ENCODE measurements around the gene EFCAB6. TPM values are rescaled to one million over a fixed set of nuclear protein-coding genes. Genes with fewer than 3 reads are reported as not detected.

EFCAB6 gene
- total and polyA plus RNA-seq, 9 of the 15 experiments (the other 6 are each of a cell fraction or from before 2014, with no cell fraction given) = 0.06 TPM; not detected in 8

DNA sequence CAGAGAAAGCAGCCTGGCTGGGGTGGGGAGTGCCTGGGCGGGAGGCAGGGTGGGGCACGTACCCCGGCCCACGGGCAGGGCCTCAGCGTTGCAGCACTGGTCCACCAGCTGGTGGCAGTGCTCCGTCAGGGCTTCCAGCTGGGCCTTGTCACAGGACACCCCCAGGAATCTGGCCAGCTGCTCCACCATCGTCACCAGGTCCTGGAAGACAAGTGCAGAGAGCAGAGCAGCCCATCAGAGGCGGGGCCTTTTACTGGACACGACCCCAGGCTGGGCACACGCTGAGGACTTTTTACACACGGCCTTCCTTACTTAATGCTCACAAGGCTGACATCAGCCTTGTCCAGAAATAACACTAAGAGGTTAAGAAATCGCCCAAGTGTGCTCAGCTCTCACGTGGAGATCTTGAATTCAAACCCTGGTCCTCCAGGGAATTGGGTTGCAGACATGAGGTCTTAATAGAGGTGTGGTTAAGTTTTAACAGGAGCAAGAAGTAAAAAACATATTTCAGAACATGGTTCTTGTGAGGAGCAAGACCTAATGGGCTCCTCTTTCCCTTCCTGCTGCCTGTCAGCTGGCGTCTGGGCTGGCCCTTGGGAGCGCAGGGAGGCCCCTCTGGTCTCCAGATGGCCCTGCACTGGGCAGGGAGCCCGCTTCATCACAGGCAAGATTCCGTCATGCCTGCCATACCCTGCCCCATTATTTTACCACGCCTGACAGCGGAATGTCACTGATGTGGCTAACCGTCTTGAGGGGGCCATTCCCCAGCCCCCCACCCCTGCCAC lies 17.1 kb upstream of the EFCAB6 start:
- POLR2A ChIA-PET = no interaction called here
- H3K36me3 ChIP-seq (ENCODE audit: control insufficient read depth, insufficient read depth, low read length) = no peaks in the 10 kb centered on the region
- no peak overlapping the region for H3K4me3 ChIP-seq
- H4K20me1 ChIP-seq (replicated peaks; ENCODE audit: control insufficient read depth, insufficient read depth, low read length) = no peaks in the 10 kb centered on the region; the same call in 1 of the 2 replicates
- H3K79me2 ChIP-seq (ENCODE audit: control insufficient read depth, insufficient read depth, low read length) = no peaks in the 10 kb centered on the region
- BruUV-seq (replicated peaks) = no TSS peak
- no peak for DNase-seq (ENCODE audit: extremely low read depth in 1 of 4, low spot score in 3 of 4)
- H2AFZ ChIP-seq (ENCODE audit: low read depth, low read length) = no peak overlapping the region
- H3K9me3 ChIP-seq (replicated peaks; ENCODE audit: control insufficient read depth, insufficient read depth, low read depth, low read length) = no peaks in the 10 kb centered on the region
- no peak for ATAC-seq
- intact Hi-C loops (cut with micrococcal nuclease) (no loop called here), in situ Hi-C loops (cut with MboI) (no loop called here)
- no peaks in the 10 kb centered on the region; a peak in 1 of 5 replicates for H3K4me1 ChIP-seq (replicated peaks in 1 of 2; ENCODE audit: control insufficient read depth in 2 of 2, insufficient read depth in 2 of 2, low read length in 2 of 2)
- no peak overlapping the region for H3K27ac ChIP-seq (ENCODE audit: extremely low read depth, low read depth, low read length)
- CTCF ChIA-PET (ENCODE audit: low intra/inter-chr PET ratio) = no interaction called here
- FAIRE-seq = no peak
- no peak overlapping the region for H3K4me2 ChIP-seq (ENCODE audit: insufficient read depth, low read length)
- H3K9ac ChIP-seq (ENCODE audit: insufficient read depth in 1 of 2, low read depth in 2 of 2, low read length in 2 of 2) = no peak overlapping the region
- no peaks in the 10 kb centered on the region for H3K9me1 ChIP-seq (ENCODE audit: control insufficient read depth, insufficient read depth, low read length)
- H3K27me3 ChIP-seq (ENCODE audit: control insufficient read depth in 2 of 2, insufficient read depth in 2 of 2, low read length in 2 of 2) = peaks cover 6 to 54% of the 10 kb centered on the region in 2 experiments; a peak in 4 of 5 replicates
- TF ChIP-seq, protein P1, sequence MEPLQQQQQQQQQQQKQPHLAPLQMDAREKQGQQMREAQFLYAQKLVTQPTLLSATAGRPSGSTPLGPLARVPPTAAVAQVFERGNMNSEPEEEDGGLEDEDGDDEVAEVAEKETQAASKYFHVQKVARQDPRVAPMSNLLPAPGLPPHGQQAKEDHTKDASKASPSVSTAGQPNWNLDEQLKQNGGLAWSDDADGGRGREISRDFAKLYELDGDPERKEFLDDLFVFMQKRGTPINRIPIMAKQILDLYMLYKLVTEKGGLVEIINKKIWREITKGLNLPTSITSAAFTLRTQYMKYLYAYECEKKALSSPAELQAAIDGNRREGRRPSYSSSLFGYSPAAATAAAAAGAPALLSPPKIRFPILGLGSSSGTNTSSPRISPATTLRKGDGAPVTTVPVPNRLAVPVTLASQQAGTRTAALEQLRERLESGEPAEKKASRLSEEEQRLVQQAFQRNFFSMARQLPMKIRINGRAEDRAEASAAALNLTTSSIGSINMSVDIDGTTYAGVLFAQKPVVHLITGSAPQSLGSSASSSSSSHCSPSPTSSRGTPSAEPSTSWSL (CRISPR knock-in tag; IDR thresholded peaks at IDR 0.05; ENCODE audit: borderline replicate concordance) = no peak
- TF ChIP-seq, protein P2, sequence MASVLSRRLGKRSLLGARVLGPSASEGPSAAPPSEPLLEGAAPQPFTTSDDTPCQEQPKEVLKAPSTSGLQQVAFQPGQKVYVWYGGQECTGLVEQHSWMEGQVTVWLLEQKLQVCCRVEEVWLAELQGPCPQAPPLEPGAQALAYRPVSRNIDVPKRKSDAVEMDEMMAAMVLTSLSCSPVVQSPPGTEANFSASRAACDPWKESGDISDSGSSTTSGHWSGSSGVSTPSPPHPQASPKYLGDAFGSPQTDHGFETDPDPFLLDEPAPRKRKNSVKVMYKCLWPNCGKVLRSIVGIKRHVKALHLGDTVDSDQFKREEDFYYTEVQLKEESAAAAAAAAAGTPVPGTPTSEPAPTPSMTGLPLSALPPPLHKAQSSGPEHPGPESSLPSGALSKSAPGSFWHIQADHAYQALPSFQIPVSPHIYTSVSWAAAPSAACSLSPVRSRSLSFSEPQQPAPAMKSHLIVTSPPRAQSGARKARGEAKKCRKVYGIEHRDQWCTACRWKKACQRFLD (CRISPR knock-in tag; IDR thresholded peaks at IDR 0.05) = no peak
- no peak for TF ChIP-seq NBN (IDR thresholded peaks at IDR 0.05; ENCODE audit: low read depth)
- no peak for TF ChIP-seq ZKSCAN3 (CRISPR knock-in tag; IDR thresholded peaks at IDR 0.05)
- TF ChIP-seq GABPB1 (CRISPR knock-in tag; IDR thresholded peaks at IDR 0.05) = no peak
- TF ChIP-seq, protein P3, sequence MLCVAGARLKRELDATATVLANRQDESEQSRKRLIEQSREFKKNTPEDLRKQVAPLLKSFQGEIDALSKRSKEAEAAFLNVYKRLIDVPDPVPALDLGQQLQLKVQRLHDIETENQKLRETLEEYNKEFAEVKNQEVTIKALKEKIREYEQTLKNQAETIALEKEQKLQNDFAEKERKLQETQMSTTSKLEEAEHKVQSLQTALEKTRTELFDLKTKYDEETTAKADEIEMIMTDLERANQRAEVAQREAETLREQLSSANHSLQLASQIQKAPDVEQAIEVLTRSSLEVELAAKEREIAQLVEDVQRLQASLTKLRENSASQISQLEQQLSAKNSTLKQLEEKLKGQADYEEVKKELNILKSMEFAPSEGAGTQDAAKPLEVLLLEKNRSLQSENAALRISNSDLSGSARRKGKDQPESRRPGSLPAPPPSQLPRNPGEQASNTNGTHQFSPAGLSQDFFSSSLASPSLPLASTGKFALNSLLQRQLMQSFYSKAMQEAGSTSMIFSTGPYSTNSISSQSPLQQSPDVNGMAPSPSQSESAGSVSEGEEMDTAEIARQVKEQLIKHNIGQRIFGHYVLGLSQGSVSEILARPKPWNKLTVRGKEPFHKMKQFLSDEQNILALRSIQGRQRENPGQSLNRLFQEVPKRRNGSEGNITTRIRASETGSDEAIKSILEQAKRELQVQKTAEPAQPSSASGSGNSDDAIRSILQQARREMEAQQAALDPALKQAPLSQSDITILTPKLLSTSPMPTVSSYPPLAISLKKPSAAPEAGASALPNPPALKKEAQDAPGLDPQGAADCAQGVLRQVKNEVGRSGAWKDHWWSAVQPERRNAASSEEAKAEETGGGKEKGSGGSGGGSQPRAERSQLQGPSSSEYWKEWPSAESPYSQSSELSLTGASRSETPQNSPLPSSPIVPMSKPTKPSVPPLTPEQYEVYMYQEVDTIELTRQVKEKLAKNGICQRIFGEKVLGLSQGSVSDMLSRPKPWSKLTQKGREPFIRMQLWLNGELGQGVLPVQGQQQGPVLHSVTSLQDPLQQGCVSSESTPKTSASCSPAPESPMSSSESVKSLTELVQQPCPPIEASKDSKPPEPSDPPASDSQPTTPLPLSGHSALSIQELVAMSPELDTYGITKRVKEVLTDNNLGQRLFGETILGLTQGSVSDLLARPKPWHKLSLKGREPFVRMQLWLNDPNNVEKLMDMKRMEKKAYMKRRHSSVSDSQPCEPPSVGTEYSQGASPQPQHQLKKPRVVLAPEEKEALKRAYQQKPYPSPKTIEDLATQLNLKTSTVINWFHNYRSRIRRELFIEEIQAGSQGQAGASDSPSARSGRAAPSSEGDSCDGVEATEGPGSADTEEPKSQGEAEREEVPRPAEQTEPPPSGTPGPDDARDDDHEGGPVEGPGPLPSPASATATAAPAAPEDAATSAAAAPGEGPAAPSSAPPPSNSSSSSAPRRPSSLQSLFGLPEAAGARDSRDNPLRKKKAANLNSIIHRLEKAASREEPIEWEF (CRISPR knock-in tag; IDR thresholded peaks at IDR 0.05) = no peak
- TF ChIP-seq ZSCAN32 (CRISPR knock-in tag; IDR thresholded peaks at IDR 0.05) = no peak
- TF ChIP-seq SMAD4 (CRISPR knock-in tag; conservative IDR thresholded peaks at IDR 0.05) = no peak
- no peak for TF ChIP-seq SRSF1 (IDR thresholded peaks at IDR 0.05; ENCODE audit: low read depth, low read length)
- TF ChIP-seq ETV1 (tag; conservative IDR thresholded peaks at IDR 0.05; ENCODE audit: low read depth) = no peak
- 1% methylated on average over 10 of the region's 20 CpGs for WGBS (ENCODE audit: insufficient coverage, low coverage, missing lambda C conversion rate)

All from K562 (cell line).